H54 (cell line): ENCODE measurements around the gene TMEM179.
A peak's percentile ranks its signal among the peaks of the same experiment; 100 is the strongest.

ENCODE experiments used
- DNase-seq: peaks from one replicate; pipeline ENCODE4 v3.0.0; 2011; ENCODE audit warnings: low spot score, mixed read lengths; ENCODE audit not compliant: insufficient read length
- FAIRE-seq: peaks from 3 replicates; lab custom pipeline; 2011; peaks lifted over from hg19 to GRCh38; lab: Jason Lieb, UNC
- POLR2A ChIP-seq: IDR thresholded peaks from 2 replicates; pipeline ENCODE4 v1.6.1; 2011; ENCODE audit warnings: low read depth, mild to moderate bottlenecking, low read length

The TMEM179 gene

DNA sequence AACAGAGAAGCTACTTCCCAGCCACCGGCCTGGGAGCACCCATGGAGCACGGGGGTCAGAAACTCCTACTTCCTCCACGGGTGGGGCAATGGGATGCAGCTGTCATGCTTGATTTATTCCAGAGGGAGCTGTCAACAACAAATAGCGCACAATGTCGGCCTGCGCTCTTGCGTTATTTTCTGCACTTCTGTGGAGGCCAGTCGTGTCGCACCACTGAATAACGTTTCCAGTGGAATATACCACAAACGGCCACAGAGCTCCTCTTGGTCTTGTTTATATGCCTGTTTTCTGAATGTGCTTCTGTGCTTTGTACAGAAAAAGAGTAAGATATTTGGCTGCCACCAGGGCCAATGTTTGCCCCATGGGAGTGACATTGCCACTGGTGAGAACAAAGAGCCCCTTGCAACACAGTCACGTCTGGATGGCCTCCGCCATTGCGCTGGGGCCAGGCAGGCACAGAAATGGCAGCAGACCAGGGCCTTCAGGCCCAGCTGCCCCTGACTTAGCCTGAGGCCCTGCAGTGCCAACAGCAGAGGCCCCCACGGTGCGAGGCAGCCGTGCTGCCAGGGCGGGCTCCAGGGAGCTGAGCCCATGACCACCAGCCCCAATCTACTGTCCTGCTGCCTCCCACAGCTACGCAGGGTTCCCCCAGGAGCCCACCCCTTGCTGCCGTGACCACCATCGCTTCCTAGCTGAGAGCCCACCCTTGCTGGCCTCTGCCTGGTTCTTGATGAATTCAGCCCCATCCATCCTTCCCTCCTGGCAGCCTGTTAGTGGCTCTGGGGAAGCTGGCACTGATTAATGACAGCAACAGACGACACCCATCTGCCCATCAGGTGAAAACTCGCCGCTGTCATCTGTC lies 28.9 kb upstream of the TMEM179 start:
- no peak for DNase-seq
- TF ChIP-seq POLR2A, result no peak
- FAIRE-seq, result no peak

- DNase-seq, result no peak
- no peak for TF ChIP-seq POLR2A
- FAIRE-seq, result no peak
These were observed 28.2 kb upstream of the TMEM179 start for GRCh38 chr14:104632781-104633180.

- DNase-seq (no peak), FAIRE-seq (no peak)
- TF ChIP-seq POLR2A, result no peak
These were observed 20.4 kb upstream of the TMEM179 start for GRCh38 chr14:104624939-104625338.

DNA sequence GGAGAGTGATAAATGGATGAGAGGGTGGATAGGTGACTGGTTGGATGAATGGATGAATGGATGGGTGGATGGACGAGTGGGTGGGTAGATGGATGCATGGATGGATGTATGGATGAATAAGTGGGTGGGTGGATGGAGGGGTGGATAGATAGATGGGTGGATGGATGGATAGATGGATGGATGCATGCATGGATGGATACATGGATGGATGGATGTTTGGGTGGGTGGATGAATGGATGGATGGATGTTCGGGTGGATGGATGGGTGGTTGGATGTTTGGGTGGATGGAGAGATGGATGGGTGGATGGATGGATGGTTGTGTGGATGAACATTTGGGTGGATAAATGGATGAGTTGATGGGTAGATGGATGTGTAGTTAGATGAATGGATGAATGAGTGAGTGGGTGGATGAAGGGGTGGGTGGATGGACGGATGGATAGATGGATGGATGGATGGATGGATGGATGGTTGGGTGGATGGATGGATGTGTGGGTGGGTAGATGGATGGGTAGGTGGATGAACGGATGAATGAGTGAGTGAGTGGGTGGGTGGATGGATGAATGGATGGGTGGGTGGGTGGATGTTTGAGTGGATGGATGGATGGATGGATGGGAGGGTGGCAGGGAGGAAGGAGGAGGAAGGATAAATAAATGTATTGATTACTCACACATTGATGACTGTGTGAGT lies 9.7 kb upstream of the TMEM179 start:
- FAIRE-seq (no peak), DNase-seq (no peak)
- no peak for TF ChIP-seq POLR2A

DNA sequence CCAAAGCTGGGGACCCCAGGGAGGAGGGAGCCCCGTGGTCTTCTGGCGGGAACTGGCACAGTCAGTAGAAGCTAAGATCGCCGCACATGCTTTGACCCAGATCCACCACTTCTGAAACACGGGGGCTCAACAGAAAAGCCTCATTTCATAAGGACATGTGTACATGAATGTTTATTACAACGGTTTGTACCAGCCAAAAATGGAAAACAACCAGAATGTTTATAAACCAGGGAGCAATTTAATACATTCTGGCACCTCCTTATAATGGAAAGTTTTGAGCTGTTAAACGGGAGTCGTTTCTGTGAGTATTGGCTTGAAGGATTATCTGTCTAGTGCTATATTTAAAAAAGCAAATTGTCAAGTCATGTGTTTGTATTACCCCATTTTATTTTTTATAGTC lies 7.3 kb upstream of the TMEM179 start:
- TF ChIP-seq POLR2A, result no peak
- FAIRE-seq, result no peak
- no peak for DNase-seq

GRCh38 chr14:104610749-104611310 lies 6.3 kb upstream of the TMEM179 start:
- TF ChIP-seq POLR2A, result no peak
- FAIRE-seq, result no peak

DNA sequence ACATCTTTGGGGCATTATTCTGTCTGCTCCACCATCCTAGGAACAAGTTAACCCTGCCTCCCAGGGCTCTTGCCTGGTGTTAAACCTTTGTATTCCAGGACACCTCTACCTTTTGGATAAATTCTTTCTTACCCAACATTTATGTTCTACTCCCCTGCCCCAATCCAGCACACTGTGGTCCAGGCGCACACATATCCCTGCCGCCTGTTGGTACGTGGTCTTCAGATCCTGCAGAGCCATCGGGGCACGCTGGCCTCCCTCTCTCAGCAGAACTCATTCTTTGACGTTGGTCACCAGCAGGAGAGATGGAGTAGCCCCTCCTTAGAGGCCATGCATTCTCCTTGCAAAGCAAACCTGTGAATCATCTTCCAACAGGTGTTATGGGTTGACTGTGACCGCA lies 5.1 kb upstream of the TMEM179 start:
- FAIRE-seq, result no peak
- no peak for TF ChIP-seq POLR2A

More at GRCh38 chr14:104610749-104611310, 6.3 kb upstream of the TMEM179 start:
- no peak for DNase-seq

GRCh38 chr14:104603711-104604401 lies 716 bp downstream of the TMEM179 start:
- no peak for DNase-seq
- no peak for FAIRE-seq
- TF ChIP-seq POLR2A, result no peak

More for the DNA sequence above, 5.1 kb upstream of the TMEM179 start:
- no peak for DNase-seq

GRCh38 chr14:104602933-104603325 lies 1.6 kb downstream of the TMEM179 start:
- no peak for FAIRE-seq
- no peak for DNase-seq
- TF ChIP-seq POLR2A, result no peak

GRCh38 chr14:104602315-104602932 lies 2.1 kb downstream of the TMEM179 start:
- DNase-seq (no peak), FAIRE-seq (no peak)
- no peak for TF ChIP-seq POLR2A

- peak; percentile 44 for DNase-seq
- FAIRE-seq, result no peak
- TF ChIP-seq POLR2A, result no peak
These were observed 2.8 kb downstream of the TMEM179 start for GRCh38 chr14:104601786-104602185.

GRCh38 chr14:104600805-104601204 lies 3.8 kb downstream of the TMEM179 start:
- FAIRE-seq, result no peak
- DNase-seq, result no peak
- no peak for TF ChIP-seq POLR2A

- FAIRE-seq (no peak), DNase-seq (peak; percentile 59)
- no peak for TF ChIP-seq POLR2A
These were observed 4.4 kb downstream of the TMEM179 start for GRCh38 chr14:104600141-104600643.
